HG03095 (cell line): ENCODE data around the gene ZDHHC21.

Experiments used
- ATAC-seq: cut with Tn5 transposase; IDR thresholded peaks from one replicate; pipeline ENCODE4 v1.9.1; 2021; ENCODE audit warnings: moderate library complexity; ENCODE audit not compliant: unreplicated experiment

ZDHHC21 gene

GRCh38 chr9:14618836-14619420 is 74.3 kb downstream of the ZDHHC21 start:
- no peak for ATAC-seq

- peak; percentile 89 for ATAC-seq
These were observed 76.8 kb downstream of the ZDHHC21 start for GRCh38 chr9:14616188-14616982.

- no peak for ATAC-seq
These were observed 84.7 kb downstream of the ZDHHC21 start for GRCh38 chr9:14608540-14608939.

GRCh38 chr9:14597171-14597799 is 95.9 kb downstream of the ZDHHC21 start:
- ATAC-seq: no peak

GRCh38 chr9:14593406-14593805 is 99.8 kb downstream of the ZDHHC21 start:
- ATAC-seq: no peak

DNA sequence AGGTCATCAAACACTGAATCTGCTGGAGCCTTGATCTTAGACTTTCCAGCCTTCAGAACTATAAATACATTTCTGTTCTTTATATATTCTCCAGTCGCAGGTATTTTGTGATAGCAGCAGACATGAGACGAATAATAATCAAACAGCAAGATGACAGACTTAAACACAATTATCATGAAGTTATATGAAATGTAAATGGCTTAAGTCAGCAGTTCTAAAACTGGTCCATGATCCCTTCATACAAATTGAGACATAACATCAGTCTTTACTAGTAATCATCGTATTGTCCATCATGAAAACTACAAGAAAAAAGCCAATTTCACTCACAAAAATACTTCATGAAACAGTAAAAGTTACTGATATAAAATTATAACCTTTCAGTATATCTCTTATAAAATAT is 101.8 kb downstream of the ZDHHC21 start:
- ATAC-seq: no peak

GRCh38 chr9:14585730-14586473 is 107.3 kb downstream of the ZDHHC21 start:
- ATAC-seq: peak; percentile 99

- ATAC-seq: no peak
These were observed 108.7 kb downstream of the ZDHHC21 start for GRCh38 chr9:14584571-14584970.

- no peak for ATAC-seq
These were observed 115.2 kb downstream of the ZDHHC21 start for GRCh38 chr9:14578030-14578429.

- ATAC-seq: no peak
These were observed 119.1 kb downstream of the ZDHHC21 start for GRCh38 chr9:14574173-14574572.

GRCh38 chr9:14573319-14573718 is 119.9 kb downstream of the ZDHHC21 start:
- no peak for ATAC-seq

DNA sequence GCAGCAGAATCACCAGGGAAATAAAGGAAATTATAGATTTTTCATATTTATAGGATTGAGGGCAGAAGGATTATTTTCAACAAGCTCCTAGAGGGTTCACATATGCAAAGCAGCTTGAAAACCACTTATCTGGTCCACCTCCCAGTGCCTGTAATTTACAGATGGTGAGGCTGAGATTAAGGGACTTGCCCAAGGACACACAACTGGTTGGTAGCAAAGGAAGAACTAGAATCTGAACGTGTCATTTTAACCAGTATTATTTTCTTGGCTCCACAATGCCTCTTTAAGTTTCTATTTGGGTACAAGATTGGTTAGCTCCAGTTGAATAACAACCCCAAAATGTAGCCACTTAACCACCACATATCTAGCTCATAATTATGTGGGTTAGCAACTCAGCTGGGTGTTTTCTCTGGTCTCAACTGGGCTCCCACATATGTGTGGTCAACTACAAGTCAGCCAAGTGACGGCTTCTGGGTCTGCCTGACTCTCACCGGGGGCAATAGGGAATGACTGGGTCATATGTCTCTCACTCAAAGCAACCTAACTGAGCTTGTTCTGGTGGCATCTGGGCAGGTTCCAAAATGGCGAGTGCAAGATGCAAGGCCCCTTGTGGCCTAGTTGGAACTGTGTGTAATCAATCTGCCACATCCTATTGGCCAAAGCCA is 127.7 kb downstream of the ZDHHC21 start:
- ATAC-seq: no peak

DNA sequence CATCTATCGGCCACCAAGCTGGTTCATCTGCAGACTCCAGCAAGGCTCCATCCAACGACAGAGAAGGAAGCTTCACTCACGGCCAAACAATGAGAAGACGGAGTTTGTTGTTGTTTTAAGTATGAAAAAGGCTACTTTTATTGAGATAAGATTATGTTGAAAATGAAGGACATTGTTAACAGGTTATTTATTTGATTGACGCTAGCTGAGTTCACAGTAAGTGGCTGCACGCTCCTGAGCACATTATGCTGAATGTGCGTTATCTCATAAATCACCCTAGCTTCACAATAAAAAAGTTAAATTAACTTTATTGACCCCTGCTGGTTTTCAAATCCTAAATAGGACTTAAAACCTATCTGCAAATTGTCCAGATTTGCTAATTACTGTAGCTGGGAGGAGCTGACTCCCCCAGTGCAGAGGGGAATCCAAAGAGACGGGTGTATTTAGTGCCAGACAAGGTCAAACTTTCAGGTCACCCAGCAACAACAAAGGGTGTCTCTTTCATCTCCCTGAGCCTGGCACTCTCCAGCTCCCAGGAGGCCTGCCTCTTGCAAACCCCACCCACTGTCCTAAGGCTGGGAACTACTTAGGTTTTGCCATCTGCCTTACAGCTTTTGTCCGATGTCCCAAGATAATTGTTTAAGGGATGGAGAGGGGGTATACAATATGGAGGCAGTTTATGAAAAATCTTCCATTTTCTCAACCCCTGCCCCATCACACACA is 129.2 kb downstream of the ZDHHC21 start:
- no peak for ATAC-seq

DNA sequence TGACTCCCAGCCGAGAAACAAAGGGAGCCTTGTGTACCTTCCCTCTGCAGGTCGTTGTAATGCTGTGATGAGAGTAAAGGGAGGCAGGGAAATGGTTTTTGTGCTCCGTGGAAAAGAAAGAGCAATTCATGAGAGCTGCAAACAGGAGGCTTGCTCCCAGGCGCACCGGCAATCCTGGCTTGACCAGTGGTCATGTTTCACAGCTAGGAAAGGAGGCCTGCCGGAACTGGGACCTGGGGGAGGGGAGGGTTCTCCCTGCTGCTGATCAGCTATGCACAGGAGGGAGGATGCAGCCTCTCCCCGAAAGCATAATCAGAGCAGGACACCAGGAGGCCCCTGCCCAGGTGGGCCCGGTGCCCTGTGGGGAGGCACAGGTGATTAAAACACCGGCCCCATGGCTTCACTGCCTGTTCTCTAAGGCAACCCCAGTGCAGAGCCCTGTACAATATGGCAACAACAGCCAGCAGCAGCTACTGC is 131.3 kb downstream of the ZDHHC21 start:
- ATAC-seq: no peak
